ENCODE data around the gene CCDC73.

- TF ChIP-seq POLR2A (IDR thresholded peaks at IDR 0.05; ENCODE audit: low read depth, low read length) (no peak), POLR2AphosphoS5 (IDR thresholded peaks at IDR 0.05; ENCODE audit: low read depth, low read length) (no peak), TAF1 (IDR thresholded peaks at IDR 0.05; ENCODE audit: borderline replicate concordance, low read depth, low read length) (no peak)
Observed at GRCh38 chr11:32831221-32831620, 36.8 kb upstream of the CCDC73 start.
